Immature natural killer cell (primary cell): ENCODE results near the gene SLC7A9. TPM values are rescaled to one million over a fixed set of nuclear protein-coding genes. Genes with fewer than 3 reads are reported as not detected.
"Not testable (repeated sequence)": the region's sequence is repeated elsewhere in the genome, so short reads cannot be mapped to it uniquely, and the experiment has no call there.

Experiments used
- DNase-seq, 3 donors: peaks; one replicate each; pipeline ENCODE4 v3.0.0; 2022; ENCODE audit warnings: mixed read lengths in 1 of 3
- H3K27ac Mint-ChIP-seq, 6 donors: one replicate each; pipeline ENCODE4 v1.8.0; 2020; ENCODE audit warnings: mixed read lengths in 6 of 6, mild to moderate bottlenecking in 5 of 6, inconsistent platforms in 4 of 6, moderate library complexity in 3 of 6
- H3K27me3 Mint-ChIP-seq, 3 donors: one replicate each; pipeline ENCODE4 v1.8.0; 2020 to 2021; ENCODE audit warnings: low read depth in 3 of 3, mild to moderate bottlenecking in 3 of 3, mixed read lengths in 3 of 3, moderate library complexity in 3 of 3, inconsistent platforms in 1 of 3
- H3K36me3 Mint-ChIP-seq, 3 donors: one replicate each; pipeline ENCODE4 v1.8.0; 2020; ENCODE audit warnings: mixed read lengths in 3 of 3, inconsistent platforms in 2 of 3, mild to moderate bottlenecking in 2 of 3
- H3K4me1 Mint-ChIP-seq, 2 donors: one replicate each; pipeline ENCODE4 v1.8.0; 2020; ENCODE audit warnings: inconsistent platforms in 2 of 2, mild to moderate bottlenecking in 2 of 2, mixed read lengths in 2 of 2, moderate library complexity in 1 of 2
- H3K4me3 Mint-ChIP-seq, 5 donors: one replicate each; pipeline ENCODE4 v1.8.0; 2020; ENCODE audit warnings: mild to moderate bottlenecking in 5 of 5, mixed read lengths in 5 of 5, inconsistent platforms in 3 of 5, moderate library complexity in 3 of 5
- H3K9me3 Mint-ChIP-seq, 6 donors: one replicate each; pipeline ENCODE4 v1.8.0; 2020; ENCODE audit warnings: mild to moderate bottlenecking in 6 of 6, mixed read lengths in 6 of 6, inconsistent platforms in 4 of 6, moderate library complexity in 3 of 6
- polyA plus RNA-seq, 3 donors: library from polyadenylated mRNA; unstranded; fragments of 300-500 nt; fragmentation: Illumina TruSeq; gene quantifications; one replicate each; pipeline ENCODE4 v1.2.3, GENCODE V29; 2021

Gene SLC7A9
- polyA plus RNA-seq, 3 donors from 2014 or later = not detected

DNA sequence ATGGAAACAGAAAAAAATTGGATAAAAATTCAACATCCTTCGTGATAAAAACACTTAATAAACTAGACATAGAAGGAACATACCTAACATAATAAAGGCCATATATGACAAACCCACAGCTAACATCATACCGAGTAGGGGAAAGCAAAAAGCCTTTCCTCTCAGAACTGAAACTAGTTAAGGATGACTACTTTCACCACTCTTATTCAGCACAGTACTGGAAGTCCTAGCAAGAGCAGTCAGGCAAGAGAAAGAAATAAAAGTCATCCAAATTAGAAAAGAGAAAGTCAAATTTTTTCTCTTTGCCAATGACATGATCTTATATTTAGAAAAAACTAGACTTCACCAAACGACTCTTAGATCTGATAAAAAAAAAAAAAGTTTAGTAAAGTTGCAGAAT lies 25.8 kb upstream of the SLC7A9 start:
- no peak for DNase-seq
- H3K4me3 Mint-ChIP-seq = no peak overlapping the region
- H3K9me3 Mint-ChIP-seq = peaks cover 5 to 24% (median 21%) of the 10 kb centered on the region in 6 donors
- H3K36me3 Mint-ChIP-seq = peaks cover 38 to 58% (median 54%) of the 10 kb centered on the region in 3 donors
- no peak overlapping the region for H3K27ac Mint-ChIP-seq
- peaks cover 1 to 5% (median 2%) of the 10 kb centered on the region in 3 donors for H3K27me3 Mint-ChIP-seq
- H3K4me1 Mint-ChIP-seq = no peaks in the 10 kb centered on the region

- peaks cover 35 to 56% (median 52%) of the 10 kb centered on the region in 3 donors for H3K36me3 Mint-ChIP-seq
- no peaks in the 10 kb centered on the region for H3K4me1 Mint-ChIP-seq
- no peak overlapping the region for H3K27ac Mint-ChIP-seq
- DNase-seq = no peak
- no peak overlapping the region for H3K4me3 Mint-ChIP-seq
- H3K9me3 Mint-ChIP-seq = peaks cover 5 to 27% (median 22%) of the 10 kb centered on the region in 6 donors
- peaks cover 1 to 6% (median 2%) of the 10 kb centered on the region in 3 donors for H3K27me3 Mint-ChIP-seq
Measured at GRCh38 chr19:32891609-32892008, 22.0 kb upstream of the SLC7A9 start.

DNA sequence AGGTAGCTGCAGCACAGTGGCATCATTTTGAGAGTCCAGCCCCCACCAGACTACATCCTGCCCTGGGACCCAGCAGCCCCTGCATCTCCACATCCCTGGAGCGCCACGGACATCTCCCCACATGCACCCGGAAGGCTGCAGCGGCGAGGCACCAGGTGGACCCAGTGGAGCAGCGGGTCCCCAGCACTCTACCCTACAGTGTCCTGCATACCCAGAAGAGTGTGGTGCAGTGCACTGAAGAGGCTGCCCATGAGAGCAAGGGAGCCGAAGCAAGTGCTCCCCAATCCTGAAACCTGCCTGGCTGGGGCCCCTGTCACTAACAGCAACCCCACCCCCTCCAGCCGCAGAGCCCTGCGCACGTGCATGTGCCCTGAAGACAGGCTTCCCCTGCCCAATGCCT lies 21.3 kb upstream of the SLC7A9 start:
- Mint-ChIP-seq H3K27me3 (peaks cover 0 to 6% (median 1%) of the 10 kb centered on the region in 3 donors), H3K9me3 (peaks cover 5 to 27% (median 22%) of the 10 kb centered on the region in 6 donors), H3K4me1 (no peaks in the 10 kb centered on the region), H3K27ac (no peak overlapping the region), H3K36me3 (peaks cover 35 to 55% (median 53%) of the 10 kb centered on the region in 3 donors), H3K4me3 (no peak overlapping the region)
- DNase-seq = no peak

DNA sequence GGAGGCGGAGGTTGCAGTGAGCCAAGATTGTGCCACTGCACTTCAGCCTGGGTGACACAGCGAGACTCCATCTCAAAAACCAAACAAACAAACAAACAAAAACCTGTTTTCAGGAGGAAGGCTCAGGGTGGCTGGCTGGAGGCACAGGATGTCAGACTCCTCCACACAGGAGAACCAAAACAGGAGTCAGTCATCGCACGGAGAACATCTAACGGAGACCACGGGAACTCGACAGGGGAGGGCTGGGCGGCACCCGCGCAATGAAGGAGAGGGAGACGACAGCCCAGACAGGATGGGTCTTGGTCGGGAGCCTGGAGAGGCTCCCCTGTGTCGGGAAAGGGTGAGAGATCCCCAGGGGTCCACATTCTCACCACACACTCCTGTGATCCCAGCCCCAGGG lies 20.8 kb upstream of the SLC7A9 start:
- no peaks in the 10 kb centered on the region for H3K4me1 Mint-ChIP-seq
- DNase-seq = no peak
- H3K9me3 Mint-ChIP-seq = peaks cover 5 to 27% (median 22%) of the 10 kb centered on the region in 6 donors
- H3K4me3 Mint-ChIP-seq = no peak overlapping the region
- H3K27ac Mint-ChIP-seq = no peak overlapping the region
- H3K36me3 Mint-ChIP-seq = peaks cover 35 to 60% (median 55%) of the 10 kb centered on the region in 3 donors
- peaks cover 0 to 6% (median 1%) of the 10 kb centered on the region in 3 donors for H3K27me3 Mint-ChIP-seq

DNA sequence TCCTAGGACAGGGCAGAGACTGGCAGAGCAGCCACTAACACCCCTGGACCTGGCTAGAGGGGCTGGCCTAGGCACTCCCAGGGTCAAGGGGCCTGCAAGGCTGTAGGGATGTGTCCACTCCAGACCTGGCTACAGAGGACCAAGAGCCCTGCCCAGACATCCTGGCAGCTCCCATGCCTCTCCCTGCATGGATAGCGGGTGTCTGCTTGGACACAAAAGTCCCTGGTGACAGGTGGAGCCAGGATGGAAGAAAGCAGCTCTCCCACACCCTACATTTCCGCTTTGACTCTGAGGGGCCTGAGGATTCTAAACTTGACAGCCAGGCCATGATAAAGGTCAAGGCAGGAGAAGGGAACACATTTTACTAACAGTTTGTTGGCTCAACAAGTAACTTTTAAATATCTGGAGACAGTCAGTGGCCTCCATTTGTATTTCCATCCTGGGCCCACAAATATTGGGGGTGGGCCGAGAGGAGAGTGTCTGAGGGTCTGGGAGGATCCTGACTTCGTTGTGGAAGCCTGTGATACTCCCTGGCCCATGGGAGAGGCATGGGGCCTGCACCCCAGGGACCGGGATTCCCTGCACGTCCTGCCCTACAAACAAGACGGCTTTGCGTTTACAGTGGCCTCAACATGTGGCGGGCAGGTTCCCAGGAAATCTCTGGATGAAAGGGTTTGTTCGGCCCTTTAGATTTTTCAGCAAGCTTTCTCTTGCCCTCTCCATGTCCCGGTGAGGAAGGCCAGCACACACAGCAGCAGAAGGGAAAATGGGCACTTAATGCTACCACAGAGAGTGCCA lies 19.8 kb upstream of the SLC7A9 start:
- peaks cover 0 to 6% (median 1%) of the 10 kb centered on the region in 3 donors for H3K27me3 Mint-ChIP-seq
- H3K9me3 Mint-ChIP-seq = peaks cover 5 to 26% (median 22%) of the 10 kb centered on the region in 6 donors
- H3K4me3 Mint-ChIP-seq = no peak overlapping the region
- no peaks in the 10 kb centered on the region for H3K4me1 Mint-ChIP-seq
- peaks cover 29 to 53% (median 48%) of the 10 kb centered on the region in 3 donors for H3K36me3 Mint-ChIP-seq
- H3K27ac Mint-ChIP-seq = no peak overlapping the region
- DNase-seq = no peak

GRCh38 chr19:32887572-32888215 lies 18.1 kb upstream of the SLC7A9 start:
- Mint-ChIP-seq H3K27me3 (peaks cover 0 to 6% (median 1%) of the 10 kb centered on the region in 3 donors), H3K4me1 (no peaks in the 10 kb centered on the region), H3K27ac (no peak overlapping the region), H3K36me3 (peaks cover 13 to 36% (median 31%) of the 10 kb centered on the region in 3 donors), H3K9me3 (peaks cover 2 to 18% (median 15%) of the 10 kb centered on the region in 6 donors), H3K4me3 (no peak overlapping the region)
- no peak for DNase-seq

DNA sequence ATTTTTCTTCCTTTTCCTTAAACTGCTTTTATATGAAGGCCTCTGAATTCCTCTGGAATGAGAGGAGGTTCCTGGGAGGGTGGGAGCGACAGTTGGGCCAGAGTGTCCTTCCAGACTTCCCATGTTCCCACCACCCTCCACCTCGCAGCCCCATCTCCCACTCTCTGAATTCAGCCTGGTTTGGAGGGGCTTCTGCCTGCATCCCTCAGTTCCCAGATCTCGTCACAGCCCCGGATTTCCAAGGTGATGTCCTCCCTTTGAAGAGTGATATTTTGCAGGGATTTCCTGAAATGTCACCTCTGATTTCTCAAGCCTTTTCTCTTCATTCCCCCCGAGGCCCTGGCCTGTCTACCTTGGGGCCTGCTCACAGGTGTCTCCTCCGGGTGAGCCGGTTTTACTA lies 16.7 kb upstream of the SLC7A9 start:
- Mint-ChIP-seq H3K9me3 (peaks cover 0 to 6% (median 4%) of the 10 kb centered on the region in 6 donors), H3K4me3 (no peak overlapping the region), H3K4me1 (no peaks in the 10 kb centered on the region), H3K27me3 (peaks cover 0 to 1% (median 0%) of the 10 kb centered on the region in 3 donors), H3K27ac (no peak overlapping the region), H3K36me3 (peaks cover 6 to 25% (median 19%) of the 10 kb centered on the region in 3 donors)
- DNase-seq = no peak

- DNase-seq, H3K4me3 Mint-ChIP-seq, H3K27me3 Mint-ChIP-seq, H3K4me1 Mint-ChIP-seq, H3K9me3 Mint-ChIP-seq, H3K27ac Mint-ChIP-seq: not testable (repeated sequence)
- H3K36me3 Mint-ChIP-seq = peaks cover 4 to 23% (median 15%) of the 10 kb centered on the region in 3 donors
Measured at GRCh38 chr19:32885255-32885654, 15.7 kb upstream of the SLC7A9 start.

- DNase-seq = no peak
- no peaks in the 10 kb centered on the region for H3K27me3 Mint-ChIP-seq
- H3K36me3 Mint-ChIP-seq = peaks cover 0 to 25% (median 16%) of the 10 kb centered on the region in 3 donors
- H3K9me3 Mint-ChIP-seq = no peaks in the 10 kb centered on the region
- no peak overlapping the region for H3K4me3 Mint-ChIP-seq
- no peaks in the 10 kb centered on the region for H3K4me1 Mint-ChIP-seq
- no peak overlapping the region for H3K27ac Mint-ChIP-seq
Measured at GRCh38 chr19:32881766-32882165, 12.2 kb upstream of the SLC7A9 start.

GRCh38 chr19:32880622-32881021 lies 11.1 kb upstream of the SLC7A9 start:
- DNase-seq = no peak
- Mint-ChIP-seq H3K36me3 (peaks cover 0 to 18% (median 10%) of the 10 kb centered on the region in 3 donors), H3K27ac (no peak overlapping the region), H3K4me3 (no peak overlapping the region), H3K4me1 (no peaks in the 10 kb centered on the region), H3K9me3 (no peaks in the 10 kb centered on the region), H3K27me3 (no peaks in the 10 kb centered on the region)

- H3K4me3 Mint-ChIP-seq = no peak overlapping the region
- no peaks in the 10 kb centered on the region for H3K27me3 Mint-ChIP-seq
- peaks cover 0 to 17% (median 8%) of the 10 kb centered on the region in 3 donors for H3K36me3 Mint-ChIP-seq
- H3K27ac Mint-ChIP-seq = no peak overlapping the region
- DNase-seq = no peak
- no peaks in the 10 kb centered on the region for H3K9me3 Mint-ChIP-seq
- H3K4me1 Mint-ChIP-seq = no peaks in the 10 kb centered on the region
Measured at GRCh38 chr19:32879741-32880140, 10.2 kb upstream of the SLC7A9 start.

- Mint-ChIP-seq H3K9me3 (no peaks in the 10 kb centered on the region), H3K36me3 (peaks cover 0 to 17% (median 8%) of the 10 kb centered on the region in 3 donors), H3K4me3 (no peak overlapping the region), H3K27ac (no peak overlapping the region), H3K27me3 (no peaks in the 10 kb centered on the region), H3K4me1 (no peaks in the 10 kb centered on the region)
- DNase-seq = no peak
Measured at GRCh38 chr19:32878988-32879387, 9.4 kb upstream of the SLC7A9 start.

GRCh38 chr19:32877977-32878745 lies 8.6 kb upstream of the SLC7A9 start:
- peak overlapping the region in 1 of 6 donors; percentile 18 for H3K27ac Mint-ChIP-seq
- peaks cover 0 to 17% (median 8%) of the 10 kb centered on the region in 3 donors for H3K36me3 Mint-ChIP-seq

More at GRCh38 chr19:32877977-32878745, 8.6 kb upstream of the SLC7A9 start:
- H3K4me3 Mint-ChIP-seq = no peak overlapping the region
- no peaks in the 10 kb centered on the region for H3K9me3 Mint-ChIP-seq
- H3K4me1 Mint-ChIP-seq = no peaks in the 10 kb centered on the region
- no peaks in the 10 kb centered on the region for H3K27me3 Mint-ChIP-seq
- no peak for DNase-seq
